ENCODE results near the gene CPED1.

DNA sequence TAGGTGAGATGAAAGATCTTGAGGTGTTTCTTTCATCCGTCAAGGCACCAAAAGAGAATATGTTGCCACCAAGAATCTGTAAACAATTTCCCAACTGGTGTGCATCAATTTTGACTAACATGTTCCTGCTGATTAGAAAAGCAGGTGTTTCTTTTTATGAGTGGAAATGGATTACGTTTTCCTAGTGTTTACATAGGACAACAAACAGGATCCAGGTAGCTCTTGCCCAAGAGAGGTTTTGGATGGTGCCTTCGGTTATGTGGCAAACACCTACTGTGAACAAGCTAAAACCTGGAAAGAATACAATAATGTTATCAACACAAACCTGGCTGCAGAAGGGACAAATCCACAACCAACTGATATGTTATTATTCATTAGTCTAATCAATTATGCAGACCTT lies 286.7 kb downstream of the CPED1 start:
- TF ChIP-seq, protein P1, sequence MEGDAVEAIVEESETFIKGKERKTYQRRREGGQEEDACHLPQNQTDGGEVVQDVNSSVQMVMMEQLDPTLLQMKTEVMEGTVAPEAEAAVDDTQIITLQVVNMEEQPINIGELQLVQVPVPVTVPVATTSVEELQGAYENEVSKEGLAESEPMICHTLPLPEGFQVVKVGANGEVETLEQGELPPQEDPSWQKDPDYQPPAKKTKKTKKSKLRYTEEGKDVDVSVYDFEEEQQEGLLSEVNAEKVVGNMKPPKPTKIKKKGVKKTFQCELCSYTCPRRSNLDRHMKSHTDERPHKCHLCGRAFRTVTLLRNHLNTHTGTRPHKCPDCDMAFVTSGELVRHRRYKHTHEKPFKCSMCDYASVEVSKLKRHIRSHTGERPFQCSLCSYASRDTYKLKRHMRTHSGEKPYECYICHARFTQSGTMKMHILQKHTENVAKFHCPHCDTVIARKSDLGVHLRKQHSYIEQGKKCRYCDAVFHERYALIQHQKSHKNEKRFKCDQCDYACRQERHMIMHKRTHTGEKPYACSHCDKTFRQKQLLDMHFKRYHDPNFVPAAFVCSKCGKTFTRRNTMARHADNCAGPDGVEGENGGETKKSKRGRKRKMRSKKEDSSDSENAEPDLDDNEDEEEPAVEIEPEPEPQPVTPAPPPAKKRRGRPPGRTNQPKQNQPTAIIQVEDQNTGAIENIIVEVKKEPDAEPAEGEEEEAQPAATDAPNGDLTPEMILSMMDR (conservative IDR thresholded peaks at IDR 0.05), result no peak
- TF ChIP-seq ZFX (IDR thresholded peaks at IDR 0.05), result no peak

Measured in C4-2B (cell line).